T-helper 2 cell treated with Interferon-gamma antibody and Interleukin-4, amounts not matched to agents 5 μg/mL and 100 μg/mL, for 36 hours (primary cell): Measurements from ENCODE around the gene RNF207.

Experiments used
- DNase-seq: peaks from one replicate; pipeline ENCODE4 v3.0.0; 2021; ENCODE audit warnings: low spot score
- H3K27ac Mint-ChIP-seq: one replicate; pipeline ENCODE4 v1.8.0; 2021; ENCODE audit warnings: mild to moderate bottlenecking, mixed read lengths
- H3K27me3 Mint-ChIP-seq: one replicate; pipeline ENCODE4 v1.8.0; 2021; ENCODE audit warnings: low read depth, mixed read lengths
- H3K36me3 Mint-ChIP-seq: one replicate; pipeline ENCODE4 v1.8.0; 2021; ENCODE audit warnings: low read depth, mixed read lengths
- H3K4me1 Mint-ChIP-seq: one replicate; pipeline ENCODE4 v1.8.0; 2021; ENCODE audit warnings: low read depth, mixed read lengths
- H3K4me3 Mint-ChIP-seq: one replicate; pipeline ENCODE4 v1.8.0; 2022; ENCODE audit warnings: mild to moderate bottlenecking, moderate library complexity, mixed read lengths
- H3K9me3 Mint-ChIP-seq: one replicate; pipeline ENCODE4 v1.8.0; 2021; ENCODE audit warnings: mixed read lengths

The RNF207 gene

GRCh38 chr1:6262555-6263420, 56.9 kb downstream of the RNF207 start:
- Mint-ChIP-seq H3K36me3 (no peaks in the 10 kb centered on the region), H3K27ac (no peak overlapping the region), H3K4me3 (no peak overlapping the region), H3K4me1 (no peaks in the 10 kb centered on the region), H3K27me3 (peaks cover 17% of the 10 kb centered on the region), H3K9me3 (no peaks in the 10 kb centered on the region)
- DNase-seq, result no peak

- DNase-seq, result no peak
Observed at GRCh38 chr1:6263716-6264115, 57.8 kb downstream of the RNF207 start.

GRCh38 chr1:6265151-6265550, 59.2 kb downstream of the RNF207 start:
- Mint-ChIP-seq H3K36me3 (no peaks in the 10 kb centered on the region), H3K27me3 (peaks cover 4% of the 10 kb centered on the region), H3K27ac (no peak overlapping the region), H3K4me1 (no peaks in the 10 kb centered on the region), H3K4me3 (no peak overlapping the region), H3K9me3 (no peaks in the 10 kb centered on the region)
- no peak for DNase-seq

More at GRCh38 chr1:6263716-6264115, 57.8 kb downstream of the RNF207 start:
- no peaks in the 10 kb centered on the region for H3K4me1 Mint-ChIP-seq
- H3K27ac Mint-ChIP-seq, result no peak overlapping the region
- H3K4me3 Mint-ChIP-seq, result no peak overlapping the region
- H3K27me3 Mint-ChIP-seq, result peaks cover 16% of the 10 kb centered on the region
- no peaks in the 10 kb centered on the region for H3K36me3 Mint-ChIP-seq
- H3K9me3 Mint-ChIP-seq, result no peaks in the 10 kb centered on the region

GRCh38 chr1:6266641-6267040, 60.7 kb downstream of the RNF207 start:
- Mint-ChIP-seq H3K4me3 (no peak overlapping the region), H3K27ac (no peak overlapping the region), H3K9me3 (no peaks in the 10 kb centered on the region), H3K36me3 (no peaks in the 10 kb centered on the region), H3K27me3 (peaks cover 4% of the 10 kb centered on the region), H3K4me1 (no peaks in the 10 kb centered on the region)
- no peak for DNase-seq

DNA sequence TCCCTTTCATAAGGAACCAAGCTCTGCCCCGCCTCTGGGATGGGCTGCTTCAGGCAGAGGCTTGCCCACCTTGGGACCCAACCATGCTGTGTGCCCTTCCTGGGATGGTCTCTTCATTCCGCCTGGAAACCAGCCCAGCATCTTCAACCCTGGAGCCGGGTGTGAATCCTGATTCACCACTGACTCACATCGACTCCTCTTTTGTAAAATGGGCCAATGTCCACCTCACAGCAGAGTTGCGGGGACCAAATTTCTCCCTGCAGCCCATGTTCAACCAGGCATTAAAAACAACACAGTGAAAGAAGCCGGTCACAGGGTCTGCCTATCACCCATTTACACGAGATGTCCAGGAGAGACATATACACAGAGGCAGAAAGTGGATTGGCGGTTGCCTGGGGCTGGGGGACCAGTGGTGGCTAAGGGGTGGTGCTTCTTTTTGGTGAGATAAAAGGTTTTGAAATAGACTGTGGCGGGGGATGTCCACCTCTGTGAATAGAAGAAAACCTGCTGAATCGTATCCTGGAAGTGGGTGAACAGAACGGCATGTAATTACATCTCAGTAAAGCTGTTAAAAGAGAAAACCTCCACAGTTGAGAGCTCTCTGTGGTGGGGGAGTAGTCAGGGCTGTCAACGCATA, 61.9 kb downstream of the RNF207 start:
- no peak for DNase-seq
- Mint-ChIP-seq H3K4me3 (no peak overlapping the region), H3K4me1 (no peaks in the 10 kb centered on the region), H3K27ac (no peak overlapping the region), H3K36me3 (no peaks in the 10 kb centered on the region), H3K27me3 (no peaks in the 10 kb centered on the region), H3K9me3 (no peaks in the 10 kb centered on the region)

DNA sequence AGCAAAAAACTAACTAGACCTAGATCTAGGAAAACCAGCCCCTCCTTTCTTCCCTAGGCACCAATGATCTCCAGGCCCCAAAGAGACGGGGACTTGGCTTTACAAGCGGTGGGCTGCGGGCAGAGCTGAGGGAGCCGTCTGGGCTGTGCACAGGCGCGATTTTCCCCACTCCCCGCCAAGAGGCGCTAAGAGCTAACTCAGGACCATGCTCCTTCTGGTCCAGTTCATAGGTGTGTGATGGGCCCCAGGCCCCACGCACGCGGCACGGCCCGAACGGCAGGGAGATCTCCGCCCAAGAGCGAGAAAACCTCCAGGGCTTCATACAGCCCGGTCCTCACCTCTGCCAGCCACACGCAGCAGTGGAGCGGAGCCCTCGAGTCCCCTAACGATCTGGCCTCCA, 62.5 kb downstream of the RNF207 start:
- no peaks in the 10 kb centered on the region for H3K27me3 Mint-ChIP-seq
- H3K36me3 Mint-ChIP-seq, result no peaks in the 10 kb centered on the region
- H3K27ac Mint-ChIP-seq, result no peak overlapping the region
- H3K9me3 Mint-ChIP-seq, result no peaks in the 10 kb centered on the region
- H3K4me3 Mint-ChIP-seq, result no peak overlapping the region
- no peaks in the 10 kb centered on the region for H3K4me1 Mint-ChIP-seq
- no peak for DNase-seq

- H3K36me3 Mint-ChIP-seq, result no peaks in the 10 kb centered on the region
- no peaks in the 10 kb centered on the region for H3K27me3 Mint-ChIP-seq
- DNase-seq, result no peak
- H3K4me3 Mint-ChIP-seq, result no peak overlapping the region
- H3K27ac Mint-ChIP-seq, result no peak overlapping the region
- no peaks in the 10 kb centered on the region for H3K9me3 Mint-ChIP-seq
- no peaks in the 10 kb centered on the region for H3K4me1 Mint-ChIP-seq
Observed at GRCh38 chr1:6269296-6269695, 63.4 kb downstream of the RNF207 start.

- Mint-ChIP-seq H3K9me3 (no peaks in the 10 kb centered on the region), H3K4me3 (no peak overlapping the region), H3K36me3 (no peaks in the 10 kb centered on the region), H3K4me1 (no peaks in the 10 kb centered on the region), H3K27me3 (no peaks in the 10 kb centered on the region), H3K27ac (no peak overlapping the region)
- DNase-seq, result no peak
Observed at GRCh38 chr1:6269720-6270400, 63.9 kb downstream of the RNF207 start.

- H3K4me1 Mint-ChIP-seq, result no peaks in the 10 kb centered on the region
- no peaks in the 10 kb centered on the region for H3K36me3 Mint-ChIP-seq
- DNase-seq, result no peak
- H3K27ac Mint-ChIP-seq, result no peak overlapping the region
- no peaks in the 10 kb centered on the region for H3K27me3 Mint-ChIP-seq
- no peak overlapping the region for H3K4me3 Mint-ChIP-seq
- H3K9me3 Mint-ChIP-seq, result no peaks in the 10 kb centered on the region
Observed at GRCh38 chr1:6270401-6270800, 64.5 kb downstream of the RNF207 start.
